ENCODE measurements around the gene DUSP9.

DUSP9 gene

GRCh38 chrX:153650959-153651358, 4.0 kb downstream of the DUSP9 start:
- no peak for TF ChIP-seq CSDC2 (CRISPR knock-in tag; IDR thresholded peaks at IDR 0.05)
- no peak for TF ChIP-seq POU6F1 (CRISPR knock-in tag; IDR thresholded peaks at IDR 0.05; ENCODE audit: borderline replicate concordance, low read depth)
- TF ChIP-seq TOX (CRISPR knock-in tag; IDR thresholded peaks at IDR 0.05; ENCODE audit: borderline replicate concordance): no peak
- no peak for TF ChIP-seq CSRNP3 (CRISPR knock-in tag; IDR thresholded peaks at IDR 0.05)
- no peak for TF ChIP-seq BACH2 (CRISPR knock-in tag; IDR thresholded peaks at IDR 0.05; ENCODE audit: borderline replicate concordance)
- no peak for ATAC-seq

- TF ChIP-seq TOX (CRISPR knock-in tag; IDR thresholded peaks at IDR 0.05; ENCODE audit: borderline replicate concordance) (no peak), CSDC2 (CRISPR knock-in tag; IDR thresholded peaks at IDR 0.05) (no peak), ZC3H10 (CRISPR knock-in tag; IDR thresholded peaks at IDR 0.05) (no peak), PPARA (CRISPR knock-in tag; IDR thresholded peaks at IDR 0.05; ENCODE audit: borderline replicate concordance) (no peak), ISL1 (CRISPR knock-in tag; IDR thresholded peaks at IDR 0.05) (no peak), ZFP30 (CRISPR knock-in tag; IDR thresholded peaks at IDR 0.05) (no peak), GLIS3 (CRISPR knock-in tag; IDR thresholded peaks at IDR 0.05) (no peak), BACH2 (CRISPR knock-in tag; IDR thresholded peaks at IDR 0.05; ENCODE audit: borderline replicate concordance) (no peak), ZNF70 (CRISPR knock-in tag; IDR thresholded peaks at IDR 0.05) (no peak), RARB (CRISPR knock-in tag; IDR thresholded peaks at IDR 0.05) (no peak), SNAI2 (CRISPR knock-in tag; IDR thresholded peaks at IDR 0.05) (no peak), ARNTL (CRISPR knock-in tag; IDR thresholded peaks at IDR 0.05; ENCODE audit: borderline replicate concordance, low read depth) (no peak), CSRNP3 (CRISPR knock-in tag; IDR thresholded peaks at IDR 0.05) (no peak), ZNF565 (CRISPR knock-in tag; conservative IDR thresholded peaks at IDR 0.05; ENCODE audit: low read depth) (no peak), ESRRG (CRISPR knock-in tag; IDR thresholded peaks at IDR 0.05) (no peak), ZNF8 (CRISPR knock-in tag; IDR thresholded peaks at IDR 0.05) (no peak), TCF4 (CRISPR knock-in tag; IDR thresholded peaks at IDR 0.05; ENCODE audit: borderline replicate concordance) (no peak), OSR1 (CRISPR knock-in tag; IDR thresholded peaks at IDR 0.05) (no peak)
- ATAC-seq: peak; percentile 69
These were observed 4.6 kb downstream of the DUSP9 start for GRCh38 chrX:153651540-153652079.

- TF ChIP-seq RARB (CRISPR knock-in tag; IDR thresholded peaks at IDR 0.05) (no peak), ESRRG (CRISPR knock-in tag; IDR thresholded peaks at IDR 0.05) (no peak), ZFP30 (CRISPR knock-in tag; IDR thresholded peaks at IDR 0.05) (peak; percentile 69)
- no peak for ATAC-seq
These were observed 6.6 kb downstream of the DUSP9 start for GRCh38 chrX:153653556-153653955.

GRCh38 chrX:153657161-153657560, 10.2 kb downstream of the DUSP9 start:
- TF ChIP-seq PPARA (CRISPR knock-in tag; IDR thresholded peaks at IDR 0.05; ENCODE audit: borderline replicate concordance) (no peak), TSHZ2 (CRISPR knock-in tag; IDR thresholded peaks at IDR 0.05) (no peak), TOX (CRISPR knock-in tag; IDR thresholded peaks at IDR 0.05; ENCODE audit: borderline replicate concordance) (no peak), SNAI2 (CRISPR knock-in tag; IDR thresholded peaks at IDR 0.05) (no peak), TCF4 (CRISPR knock-in tag; IDR thresholded peaks at IDR 0.05; ENCODE audit: borderline replicate concordance) (no peak), CREB5 (CRISPR knock-in tag; IDR thresholded peaks at IDR 0.05; ENCODE audit: low read depth) (no peak)
- no peak for ATAC-seq

Measured in SK-N-SH treated with all-trans-retinoic acid at 6 μM for 48 hours (cell line).